Mucosa of stomach (tissue), 1 donor: ENCODE measurements around the gene LBX2.
A peak's percentile ranks its signal among the peaks of the same experiment; 100 is the strongest.

Source experiments
- H3K27me3 ChIP-seq: one replicate; pipeline ENCODE4 v1.7.0; 2013; ENCODE audit warnings: mild to moderate bottlenecking, low read length; ENCODE audit not compliant: control insufficient read depth, insufficient read depth
- H3K36me3 ChIP-seq: one replicate; pipeline ENCODE4 v1.7.0; 2013; ENCODE audit warnings: low read length; ENCODE audit not compliant: control insufficient read depth, insufficient read depth
- H3K4me1 ChIP-seq: one replicate; pipeline ENCODE4 v1.7.0; 2013; ENCODE audit warnings: mild to moderate bottlenecking, low read length; ENCODE audit not compliant: control insufficient read depth, insufficient read depth
- H3K4me3 ChIP-seq: one replicate; pipeline ENCODE4 v1.7.0; 2013; ENCODE audit warnings: low read length
- H3K9ac ChIP-seq: one replicate; pipeline ENCODE4 v1.7.0; 2013; ENCODE audit warnings: mild to moderate bottlenecking, low read length, moderate library complexity
- H3K9me3 ChIP-seq: one replicate; pipeline ENCODE4 v1.7.0; 2013; ENCODE audit warnings: mild to moderate bottlenecking, low read length, moderate library complexity; ENCODE audit not compliant: control insufficient read depth
- donor health status: Pancreatic carcinoma.

Gene LBX2

GRCh38 chr2:74499267-74499939 is at the start of gene LBX2:
LBX2 (minus strand) TSS chr2:74499603; CDS start chr2:74499537, 66 bp downstream.
- H3K36me3 ChIP-seq, result no peaks in the 10 kb centered on the region
- H3K4me1 ChIP-seq, result peaks cover 39% of the 10 kb centered on the region
- H3K9me3 ChIP-seq, result no peaks in the 10 kb centered on the region
- H3K4me3 ChIP-seq, result peak within 1 kb of the TSS; percentile 60
- peak within 1 kb of the TSS; percentile 69 for H3K9ac ChIP-seq
- H3K27me3 ChIP-seq, result peaks cover 46% of the 10 kb centered on the region

GRCh38 chr2:74548285-74548899 is 49.0 kb upstream of the LBX2 start:
- H3K9ac ChIP-seq, result peak overlapping the region; percentile 67
- no peaks in the 10 kb centered on the region for H3K9me3 ChIP-seq
- H3K27me3 ChIP-seq, result peaks cover 8% of the 10 kb centered on the region
- H3K36me3 ChIP-seq, result no peaks in the 10 kb centered on the region
- peaks cover 11% of the 10 kb centered on the region for H3K4me1 ChIP-seq
- H3K4me3 ChIP-seq, result peak overlapping the region; percentile 57

- Histone ChIP-seq H3K27me3 (peaks cover 8% of the 10 kb centered on the region), H3K36me3 (no peaks in the 10 kb centered on the region), H3K4me1 (peaks cover 11% of the 10 kb centered on the region), H3K9me3 (no peaks in the 10 kb centered on the region), H3K9ac (no peak overlapping the region), H3K4me3 (no peak overlapping the region)
These were observed 46.6 kb upstream of the LBX2 start for GRCh38 chr2:74546004-74546403.

GRCh38 chr2:74544634-74545033 is 45.2 kb upstream of the LBX2 start:
- no peak overlapping the region for H3K4me3 ChIP-seq
- H3K27me3 ChIP-seq, result peaks cover 2% of the 10 kb centered on the region
- no peak overlapping the region for H3K9ac ChIP-seq
- H3K4me1 ChIP-seq, result peaks cover 6% of the 10 kb centered on the region
- H3K36me3 ChIP-seq, result no peaks in the 10 kb centered on the region
- H3K9me3 ChIP-seq, result no peaks in the 10 kb centered on the region

- H3K9ac ChIP-seq, result no peak overlapping the region
- no peaks in the 10 kb centered on the region for H3K9me3 ChIP-seq
- no peak overlapping the region for H3K4me3 ChIP-seq
- no peaks in the 10 kb centered on the region for H3K36me3 ChIP-seq
- H3K27me3 ChIP-seq, result no peaks in the 10 kb centered on the region
- no peaks in the 10 kb centered on the region for H3K4me1 ChIP-seq
These were observed 43.6 kb upstream of the LBX2 start for GRCh38 chr2:74542978-74543377.

- Histone ChIP-seq H3K4me3 (no peak overlapping the region), H3K9me3 (no peaks in the 10 kb centered on the region), H3K27me3 (no peaks in the 10 kb centered on the region), H3K9ac (no peak overlapping the region), H3K36me3 (no peaks in the 10 kb centered on the region), H3K4me1 (no peaks in the 10 kb centered on the region)
These were observed 40.9 kb upstream of the LBX2 start for GRCh38 chr2:74540291-74540690.

- H3K9ac ChIP-seq, result no peak overlapping the region
- no peak overlapping the region for H3K4me3 ChIP-seq
- H3K9me3 ChIP-seq, result no peaks in the 10 kb centered on the region
- no peaks in the 10 kb centered on the region for H3K4me1 ChIP-seq
- no peaks in the 10 kb centered on the region for H3K36me3 ChIP-seq
- no peaks in the 10 kb centered on the region for H3K27me3 ChIP-seq
These were observed 39.5 kb upstream of the LBX2 start for GRCh38 chr2:74538881-74539339.

GRCh38 chr2:74537140-74537539 is 37.7 kb upstream of the LBX2 start:
- Histone ChIP-seq H3K9me3 (no peaks in the 10 kb centered on the region), H3K36me3 (no peaks in the 10 kb centered on the region), H3K27me3 (no peaks in the 10 kb centered on the region), H3K9ac (no peak overlapping the region), H3K4me3 (no peak overlapping the region), H3K4me1 (no peaks in the 10 kb centered on the region)

GRCh38 chr2:74536166-74536950 is 37.0 kb upstream of the LBX2 start:
- no peaks in the 10 kb centered on the region for H3K9me3 ChIP-seq
- H3K4me3 ChIP-seq, result no peak overlapping the region
- H3K36me3 ChIP-seq, result no peaks in the 10 kb centered on the region
- H3K4me1 ChIP-seq, result peaks cover 3% of the 10 kb centered on the region
- no peaks in the 10 kb centered on the region for H3K27me3 ChIP-seq
- no peak overlapping the region for H3K9ac ChIP-seq

- Histone ChIP-seq H3K36me3 (no peaks in the 10 kb centered on the region), H3K9me3 (no peaks in the 10 kb centered on the region), H3K4me1 (peaks cover 11% of the 10 kb centered on the region), H3K27me3 (no peaks in the 10 kb centered on the region), H3K4me3 (no peak overlapping the region), H3K9ac (no peak overlapping the region)
These were observed 36.1 kb upstream of the LBX2 start for GRCh38 chr2:74535440-74535965.

GRCh38 chr2:74534411-74534810 is 35.0 kb upstream of the LBX2 start:
- no peak overlapping the region for H3K9ac ChIP-seq
- H3K36me3 ChIP-seq, result no peaks in the 10 kb centered on the region
- H3K4me1 ChIP-seq, result peaks cover 11% of the 10 kb centered on the region
- no peaks in the 10 kb centered on the region for H3K27me3 ChIP-seq
- H3K9me3 ChIP-seq, result no peaks in the 10 kb centered on the region
- H3K4me3 ChIP-seq, result no peak overlapping the region

- Histone ChIP-seq H3K4me1 (peaks cover 16% of the 10 kb centered on the region), H3K9ac (no peak overlapping the region), H3K27me3 (no peaks in the 10 kb centered on the region)
These were observed 34.1 kb upstream of the LBX2 start for GRCh38 chr2:74533464-74533863.

More at GRCh38 chr2:74533464-74533863, 34.1 kb upstream of the LBX2 start:
- no peaks in the 10 kb centered on the region for H3K9me3 ChIP-seq
- H3K4me3 ChIP-seq, result no peak overlapping the region
- no peaks in the 10 kb centered on the region for H3K36me3 ChIP-seq
